ENCODE data around the gene BCL10. TPM values are rescaled to one million over a fixed set of nuclear protein-coding genes. Genes with fewer than 3 reads are reported as not detected.
A peak's percentile ranks its signal among the peaks of the same experiment; 100 is the strongest.

Gene BCL10
- total and polyA plus RNA-seq, 2 of the 4 experiments (the other 2 are of a cell fraction), result 15.3 to 30.5 TPM

DNA sequence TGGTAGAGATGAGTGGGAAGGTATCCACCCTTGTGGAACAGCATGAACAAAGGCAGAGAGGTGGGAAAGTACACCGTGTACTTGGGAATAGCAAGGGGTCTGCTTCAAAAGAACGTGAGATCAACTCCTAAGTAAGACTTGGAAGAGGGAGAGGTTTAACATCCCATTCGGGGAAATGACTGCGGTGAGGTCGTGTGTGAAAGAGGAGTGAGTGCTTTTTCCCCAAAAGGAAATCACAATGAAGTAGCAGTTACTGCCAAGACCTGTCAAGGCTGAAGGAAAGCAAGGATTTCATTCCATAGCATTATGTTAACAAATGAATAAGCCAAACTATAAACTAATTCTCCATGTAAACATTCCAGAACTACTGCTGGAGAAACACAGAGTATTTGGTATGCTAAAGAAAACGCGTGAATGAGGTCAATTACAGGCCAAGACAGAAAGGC lies 55.7 kb downstream of the BCL10 start:
- ChIA-PET POLR2A (ENCODE audit: unreplicated experiment) (no interaction called here), CTCF (interaction anchor here (0.7 to 1.1 kb wide), 2 partner anchors 34 to 39 kb away, joined by 3 to 4 read pairs; partner anchors contain the start of gene C1orf52)
- H3K9me1 ChIP-seq (ENCODE audit: insufficient read depth, low read length), result peaks cover 12% of the 10 kb centered on the region
- peak overlapping the region; percentile 98 for H3K4ac ChIP-seq (ENCODE audit: low read depth, low read length)
- H4K91ac ChIP-seq (ENCODE audit: insufficient read depth, low read depth, low read length), result peak overlapping the region; percentile 99
- no peaks in the 10 kb centered on the region for H3K36me3 ChIP-seq (ENCODE audit: control insufficient read depth, insufficient read depth, low read length)
- intact Hi-C loops (cut with micrococcal nuclease), result no loop called here
- 0% methylated on average over 2 of the region's 7 CpGs; no CpG with 5 or more reads in 1 of the 2 experiments for WGBS, 2 experiments (ENCODE audit: extremely low coverage in 2 of 2, insufficient read length in 1 of 2)
- peak; percentile 76 for ATAC-seq (ENCODE audit: low read depth)
- H3K4me2 ChIP-seq (ENCODE audit: low read depth, low read length), result peak overlapping the region; percentile 59
- DNase-seq, result peak; percentile 70
- H3K23ac ChIP-seq (ENCODE audit: low read depth, low read length), result peak overlapping the region; percentile 96
- peak overlapping the region; percentile 99 for H2BK120ac ChIP-seq (ENCODE audit: low read depth, low read length)
- H3K79me1 ChIP-seq (ENCODE audit: low read depth in 1 of 2, low read length in 2 of 2), result no peaks in the 10 kb centered on the region
- peak overlapping the region; percentile 95 for H3K18ac ChIP-seq (ENCODE audit: low read depth, low read length)
- peak overlapping the region; percentile 51 for H2AK9ac ChIP-seq (replicated peaks; ENCODE audit: low read depth, low read length, poor library complexity)
- in situ Hi-C loops (cut with MboI; ENCODE audit: low sequenced_read_pairs), result no loop called here
- H4K20me1 ChIP-seq (ENCODE audit: insufficient read depth, low read length), result no peaks in the 10 kb centered on the region
- H3K9me3 ChIP-seq (ENCODE audit: control insufficient read depth, insufficient read depth, low read length), result peaks cover 2% of the 10 kb centered on the region; the same call in 1 of the 2 replicates
- BruUV-seq (replicated peaks), result no TSS peak
- H3K4me3 ChIP-seq (ENCODE audit: insufficient read depth, low read depth, low read length), result no peak overlapping the region
- peak overlapping the region; percentile 20 to 92 for H4K8ac ChIP-seq (ENCODE audit: low read depth in 2 of 2, low read length in 2 of 2)
- peak overlapping the region; percentile 87 for H4K5ac ChIP-seq (ENCODE audit: low read depth, low read length)
- H3K4me1 ChIP-seq (ENCODE audit: control insufficient read depth, insufficient read depth, low read length), result peaks cover 21% of the 10 kb centered on the region
- peak overlapping the region; percentile 73 for H3K56ac ChIP-seq (ENCODE audit: extremely low read depth, insufficient read depth, low read length)
- H3K27ac ChIP-seq (ENCODE audit: insufficient read depth, low read length), result peak overlapping the region; percentile 79
- H3K9ac ChIP-seq (ENCODE audit: low read depth, low read length), result peak overlapping the region; percentile 46
- H2AK5ac ChIP-seq (ENCODE audit: low read depth, low read length), result peak overlapping the region; percentile 63
- no peaks in the 10 kb centered on the region for H3K27me3 ChIP-seq (ENCODE audit: control insufficient read depth, insufficient read depth, low read length)
- dilution Hi-C loops (cut with HindIII; ENCODE audit: low sequenced_read_pairs, unreplicated experiment), result no loop called here
- peak overlapping the region; percentile 94 for H2BK5ac ChIP-seq (ENCODE audit: low read depth, low read length, poor library complexity, severe bottlenecking)
- TF ChIP-seq CHD1 (IDR thresholded peaks at IDR 0.05; ENCODE audit: low read depth, low read length) (no peak), NFE2L2 (IDR thresholded peaks at IDR 0.05; ENCODE audit: low read depth, low read length) (no peak), BHLHE40 (IDR thresholded peaks at IDR 0.05; ENCODE audit: low read depth, low read length) (no peak), CEBPB (IDR thresholded peaks at IDR 0.05; ENCODE audit: low read depth, low read length) (no peak), MAFK (IDR thresholded peaks at IDR 0.05; ENCODE audit: low read depth, low read length) (no peak), MAZ (IDR thresholded peaks at IDR 0.05; ENCODE audit: borderline replicate concordance, low read depth, low read length) (no peak), FOS (IDR thresholded peaks at IDR 0.05; ENCODE audit: low read depth, low read length) (no peak), RAD21 (IDR thresholded peaks at IDR 0.05; ENCODE audit: low read length) (no peak), POLR2A (IDR thresholded peaks at IDR 0.05; ENCODE audit: low read depth, low read length) (no peak), RCOR1 (IDR thresholded peaks at IDR 0.05; ENCODE audit: insufficient replicate concordance, low read length) (no peak), SMC3 (IDR thresholded peaks at IDR 0.05; ENCODE audit: low read depth, low read length) (no peak), RFX5 (IDR thresholded peaks at IDR 0.05; ENCODE audit: low read depth, low read length) (no peak), MXI1 (IDR thresholded peaks at IDR 0.05; ENCODE audit: borderline replicate concordance, low read depth, low read length) (no peak)
- TF ChIP-seq, protein P1, sequence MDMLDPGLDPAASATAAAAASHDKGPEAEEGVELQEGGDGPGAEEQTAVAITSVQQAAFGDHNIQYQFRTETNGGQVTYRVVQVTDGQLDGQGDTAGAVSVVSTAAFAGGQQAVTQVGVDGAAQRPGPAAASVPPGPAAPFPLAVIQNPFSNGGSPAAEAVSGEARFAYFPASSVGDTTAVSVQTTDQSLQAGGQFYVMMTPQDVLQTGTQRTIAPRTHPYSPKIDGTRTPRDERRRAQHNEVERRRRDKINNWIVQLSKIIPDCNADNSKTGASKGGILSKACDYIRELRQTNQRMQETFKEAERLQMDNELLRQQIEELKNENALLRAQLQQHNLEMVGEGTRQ (IDR thresholded peaks at IDR 0.05; ENCODE audit: low read depth, low read length), result no peak
- TF ChIP-seq, protein P2, sequence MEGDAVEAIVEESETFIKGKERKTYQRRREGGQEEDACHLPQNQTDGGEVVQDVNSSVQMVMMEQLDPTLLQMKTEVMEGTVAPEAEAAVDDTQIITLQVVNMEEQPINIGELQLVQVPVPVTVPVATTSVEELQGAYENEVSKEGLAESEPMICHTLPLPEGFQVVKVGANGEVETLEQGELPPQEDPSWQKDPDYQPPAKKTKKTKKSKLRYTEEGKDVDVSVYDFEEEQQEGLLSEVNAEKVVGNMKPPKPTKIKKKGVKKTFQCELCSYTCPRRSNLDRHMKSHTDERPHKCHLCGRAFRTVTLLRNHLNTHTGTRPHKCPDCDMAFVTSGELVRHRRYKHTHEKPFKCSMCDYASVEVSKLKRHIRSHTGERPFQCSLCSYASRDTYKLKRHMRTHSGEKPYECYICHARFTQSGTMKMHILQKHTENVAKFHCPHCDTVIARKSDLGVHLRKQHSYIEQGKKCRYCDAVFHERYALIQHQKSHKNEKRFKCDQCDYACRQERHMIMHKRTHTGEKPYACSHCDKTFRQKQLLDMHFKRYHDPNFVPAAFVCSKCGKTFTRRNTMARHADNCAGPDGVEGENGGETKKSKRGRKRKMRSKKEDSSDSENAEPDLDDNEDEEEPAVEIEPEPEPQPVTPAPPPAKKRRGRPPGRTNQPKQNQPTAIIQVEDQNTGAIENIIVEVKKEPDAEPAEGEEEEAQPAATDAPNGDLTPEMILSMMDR (conservative IDR thresholded peaks at IDR 0.05; ENCODE audit: low read depth, low read length), result no peak
- TF ChIP-seq, protein P3, sequence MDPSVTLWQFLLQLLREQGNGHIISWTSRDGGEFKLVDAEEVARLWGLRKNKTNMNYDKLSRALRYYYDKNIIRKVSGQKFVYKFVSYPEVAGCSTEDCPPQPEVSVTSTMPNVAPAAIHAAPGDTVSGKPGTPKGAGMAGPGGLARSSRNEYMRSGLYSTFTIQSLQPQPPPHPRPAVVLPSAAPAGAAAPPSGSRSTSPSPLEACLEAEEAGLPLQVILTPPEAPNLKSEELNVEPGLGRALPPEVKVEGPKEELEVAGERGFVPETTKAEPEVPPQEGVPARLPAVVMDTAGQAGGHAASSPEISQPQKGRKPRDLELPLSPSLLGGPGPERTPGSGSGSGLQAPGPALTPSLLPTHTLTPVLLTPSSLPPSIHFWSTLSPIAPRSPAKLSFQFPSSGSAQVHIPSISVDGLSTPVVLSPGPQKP (IDR thresholded peaks at IDR 0.05; ENCODE audit: borderline replicate concordance, low read depth, low read length), result no peak
- H2BK20ac ChIP-seq (ENCODE audit: low read depth, low read length), result peak overlapping the region; percentile 99
- H3K14ac ChIP-seq (replicated peaks; ENCODE audit: low read depth, low read length), result peak overlapping the region; percentile 98
- H2BK15ac ChIP-seq (ENCODE audit: low read depth, low read length), result peak overlapping the region; percentile 89; the same call in 2 of the 3 replicates
- H2AFZ ChIP-seq (replicated peaks; ENCODE audit: low read length, poor library complexity), result peak overlapping the region; percentile 70

Measured in IMR-90 (cell line).